Caco-2 (cell line): ENCODE measurements around the gene FBLN1. TPM values are rescaled to one million over a fixed set of nuclear protein-coding genes. Genes with fewer than 3 reads are reported as not detected.

Experiments used
- BruUV-seq: library from RNA; stranded (reverse); fragments of 400-500 nt; replicated peaks from 2 replicates; lab custom pipeline; 2021; lab: Mats Ljungman, UMichigan
- CTCF ChIA-PET: fragments of 300-600 bp; sonication (Branson Sonifier 250); formaldehyde crosslinking; loops from one replicate; lab custom pipeline; 2022; ENCODE audit warnings: antibody characterized with exemption; lab: Charles Lee
- POLR2A ChIA-PET: fragments of 300-600 bp; sonication (Branson Sonifier 250); formaldehyde crosslinking; loops from one replicate; lab custom pipeline; 2022; ENCODE audit warnings: antibody characterized with exemption; lab: Charles Lee
- DNase-seq, 2 experiments: peaks; one replicate each; pipeline versions ENCODE4 v3.0.0 to v3.0.0-alpha.2; 2020 to 2022
- H3K27me3 ChIP-seq: replicated peaks from 2 replicates; pipeline ENCODE4 v1.6.0; 2011; ENCODE audit warnings: low read length; ENCODE audit not compliant: control insufficient read depth, insufficient read depth
- H3K36me3 ChIP-seq: 2 replicates; pipeline ENCODE4 v1.5.1; 2011; ENCODE audit warnings: low read length; ENCODE audit not compliant: control insufficient read depth, insufficient read depth
- H3K4me1 ChIP-seq: fragments of 250-450 bp; sonication (Bioruptor Pico); 2 replicates; pipeline ENCODE4 v1.5.1; 2020; ENCODE audit warnings: mild to moderate bottlenecking
- H3K4me3 ChIP-seq: 2 replicates; pipeline ENCODE4 v1.5.1; 2011; ENCODE audit warnings: low read depth, mild to moderate bottlenecking, control low read depth, low read length
- H3K9me3 ChIP-seq: fragments of 250-450 bp; sonication (Bioruptor Pico); 2 replicates; pipeline ENCODE4 v1.5.1; 2020; ENCODE audit warnings: mild to moderate bottlenecking, moderate library complexity
- H3K27ac Mint-ChIP-seq: one replicate; pipeline ENCODE4 v1.8.0; 2022; ENCODE audit warnings: mixed read lengths; ENCODE audit not compliant: unreplicated experiment
- H3K27me3 Mint-ChIP-seq: one replicate; pipeline ENCODE4 v1.8.0; 2022; ENCODE audit warnings: mixed read lengths; ENCODE audit not compliant: insufficient read depth, unreplicated experiment
- H3K36me3 Mint-ChIP-seq: one replicate; pipeline ENCODE4 v1.8.0; 2022; ENCODE audit warnings: mild to moderate bottlenecking, mixed read lengths; ENCODE audit not compliant: insufficient read depth, unreplicated experiment
- H3K4me1 Mint-ChIP-seq: one replicate; pipeline ENCODE4 v1.8.0; 2022; ENCODE audit warnings: low read depth, mixed read lengths; ENCODE audit not compliant: unreplicated experiment
- H3K4me3 Mint-ChIP-seq: one replicate; pipeline ENCODE4 v1.8.0; 2022; ENCODE audit warnings: mild to moderate bottlenecking, moderate library complexity, mixed read lengths; ENCODE audit not compliant: unreplicated experiment
- H3K9me3 Mint-ChIP-seq: one replicate; pipeline ENCODE4 v1.8.0; 2022; ENCODE audit warnings: mixed read lengths; ENCODE audit not compliant: unreplicated experiment
- intact Hi-C: fragments of 100-400 bp; cut with micrococcal nuclease; formaldehyde crosslinking; loops from one replicate; pipeline ENCODE4 v1.10.0; 2022; ENCODE audit not compliant: unreplicated experiment
- total RNA-seq: library from RNA; stranded (reverse); gene quantifications from 2 replicates; pipeline ENCODE4 v1.2.3, GENCODE V29; 2022
- TF ChIP-seq, protein P1 (sequence below), 2 experiments: fragments of 200-600 bp in 1 of 2; IDR thresholded peaks; 1 replicate in 1 of 2; 2 replicates in 1 of 2; pipeline versions ENCODE4 v1.5.1 to v1.8.0; 2011 to 2022; ENCODE audit warnings: antibody characterized with exemption in 1 of 2, control low read depth in 1 of 2, inconsistent platforms in 1 of 2, low read depth in 1 of 2, low read length in 1 of 2, mild to moderate bottlenecking in 1 of 2, moderate library complexity in 1 of 2; ENCODE audit not compliant: insufficient read depth in 1 of 2, severe bottlenecking in 1 of 2, unreplicated experiment in 1 of 2

Gene FBLN1
- total RNA-seq, 1 experiment from 2014 or later, result 519 TPM

DNA sequence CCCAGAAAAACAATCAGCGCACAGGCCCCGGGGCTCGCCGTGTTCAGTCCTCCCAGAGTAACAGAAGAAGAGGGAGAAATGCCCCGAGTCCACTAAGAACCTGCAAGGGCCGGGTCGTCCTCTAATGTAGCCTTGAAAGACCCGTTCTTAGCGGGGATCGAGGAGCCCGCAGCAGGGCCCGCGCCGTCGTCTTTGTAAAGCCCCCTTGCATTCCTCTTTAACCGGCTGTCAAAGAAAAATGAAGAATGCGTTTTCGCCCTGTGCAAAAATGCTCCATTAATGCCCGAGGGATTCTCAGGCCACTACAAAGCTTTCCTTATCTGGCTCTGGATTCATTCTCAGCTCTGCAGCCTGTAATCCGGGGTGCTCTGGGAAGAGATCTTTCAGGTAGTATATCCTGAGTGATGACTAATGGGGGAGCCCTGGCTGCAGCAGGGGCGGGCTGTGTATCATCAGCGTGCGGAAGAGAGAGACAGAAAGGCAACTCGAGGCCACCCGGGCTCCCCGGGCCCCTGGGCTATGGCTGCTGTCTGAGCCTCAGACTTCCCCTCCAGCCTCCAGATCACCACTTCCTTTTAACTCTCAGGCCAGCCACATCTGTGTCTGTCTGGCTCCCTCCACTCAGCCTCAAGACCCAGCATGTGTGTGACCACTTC, 78.2 kb downstream of the FBLN1 start:
- ChIA-PET POLR2A (no interaction called here), CTCF (no interaction called here)
- H3K27me3 Mint-ChIP-seq, result no peaks in the 10 kb centered on the region
- intact Hi-C loops, result no loop called here
- Histone ChIP-seq H3K36me3 (no peaks in the 10 kb centered on the region; the same call in 1 of the 2 replicates), H3K9me3 (no peaks in the 10 kb centered on the region), H3K4me1 (peaks cover 17% of the 10 kb centered on the region), H3K27me3 (no peaks in the 10 kb centered on the region), H3K4me3 (no peak overlapping the region)
- no peaks in the 10 kb centered on the region for H3K9me3 Mint-ChIP-seq
- peak overlapping the region; percentile 52 for H3K27ac Mint-ChIP-seq
- no peaks in the 10 kb centered on the region for H3K36me3 Mint-ChIP-seq
- DNase-seq, result no peak
- TF ChIP-seq, protein P1, sequence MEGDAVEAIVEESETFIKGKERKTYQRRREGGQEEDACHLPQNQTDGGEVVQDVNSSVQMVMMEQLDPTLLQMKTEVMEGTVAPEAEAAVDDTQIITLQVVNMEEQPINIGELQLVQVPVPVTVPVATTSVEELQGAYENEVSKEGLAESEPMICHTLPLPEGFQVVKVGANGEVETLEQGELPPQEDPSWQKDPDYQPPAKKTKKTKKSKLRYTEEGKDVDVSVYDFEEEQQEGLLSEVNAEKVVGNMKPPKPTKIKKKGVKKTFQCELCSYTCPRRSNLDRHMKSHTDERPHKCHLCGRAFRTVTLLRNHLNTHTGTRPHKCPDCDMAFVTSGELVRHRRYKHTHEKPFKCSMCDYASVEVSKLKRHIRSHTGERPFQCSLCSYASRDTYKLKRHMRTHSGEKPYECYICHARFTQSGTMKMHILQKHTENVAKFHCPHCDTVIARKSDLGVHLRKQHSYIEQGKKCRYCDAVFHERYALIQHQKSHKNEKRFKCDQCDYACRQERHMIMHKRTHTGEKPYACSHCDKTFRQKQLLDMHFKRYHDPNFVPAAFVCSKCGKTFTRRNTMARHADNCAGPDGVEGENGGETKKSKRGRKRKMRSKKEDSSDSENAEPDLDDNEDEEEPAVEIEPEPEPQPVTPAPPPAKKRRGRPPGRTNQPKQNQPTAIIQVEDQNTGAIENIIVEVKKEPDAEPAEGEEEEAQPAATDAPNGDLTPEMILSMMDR (IDR thresholded peaks at IDR 0.05; ENCODE audit: insufficient read depth in 1 of 2, low read depth in 1 of 2, low read length in 1 of 2, severe bottlenecking in 1 of 2, unreplicated experiment in 1 of 2), result no peak
- H3K4me1 Mint-ChIP-seq, result no peaks in the 10 kb centered on the region
- BruUV-seq, result no TSS peak
- no peak overlapping the region for H3K4me3 Mint-ChIP-seq

GRCh38 chr22:45581549-45582080, 78.9 kb downstream of the FBLN1 start:
- Mint-ChIP-seq H3K9me3 (no peaks in the 10 kb centered on the region), H3K36me3 (no peaks in the 10 kb centered on the region), H3K4me1 (no peaks in the 10 kb centered on the region), H3K27me3 (no peaks in the 10 kb centered on the region), H3K4me3 (no peak overlapping the region), H3K27ac (no peak overlapping the region)
- H3K4me3 ChIP-seq, result no peak overlapping the region
- intact Hi-C loops, result no loop called here
- no peaks in the 10 kb centered on the region for H3K27me3 ChIP-seq
- ChIA-PET CTCF (no interaction called here), POLR2A (no interaction called here)
- TF ChIP-seq, protein P1 (IDR thresholded peaks at IDR 0.05; ENCODE audit: insufficient read depth in 1 of 2, low read depth in 1 of 2, low read length in 1 of 2, severe bottlenecking in 1 of 2, unreplicated experiment in 1 of 2), result no peak
- no peak for DNase-seq
- H3K4me1 ChIP-seq, result peaks cover 17% of the 10 kb centered on the region
- no TSS peak for BruUV-seq
- no peaks in the 10 kb centered on the region; the same call in 1 of the 2 replicates for H3K36me3 ChIP-seq
- no peaks in the 10 kb centered on the region for H3K9me3 ChIP-seq

- H3K9me3 ChIP-seq, result no peaks in the 10 kb centered on the region
- Mint-ChIP-seq H3K4me3 (no peak overlapping the region), H3K27me3 (no peaks in the 10 kb centered on the region), H3K27ac (no peak overlapping the region), H3K36me3 (no peaks in the 10 kb centered on the region), H3K4me1 (no peaks in the 10 kb centered on the region), H3K9me3 (no peaks in the 10 kb centered on the region)
- intact Hi-C loops, result no loop called here
- H3K4me3 ChIP-seq, result no peak overlapping the region
- H3K27me3 ChIP-seq, result no peaks in the 10 kb centered on the region
- no peaks in the 10 kb centered on the region; the same call in 1 of the 2 replicates for H3K36me3 ChIP-seq
- peaks cover 17% of the 10 kb centered on the region for H3K4me1 ChIP-seq
- no peak for DNase-seq
- POLR2A ChIA-PET, result no interaction called here
- TF ChIP-seq, protein P1 (IDR thresholded peaks at IDR 0.05; ENCODE audit: insufficient read depth in 1 of 2, low read depth in 1 of 2, low read length in 1 of 2, severe bottlenecking in 1 of 2, unreplicated experiment in 1 of 2), result no peak
- BruUV-seq, result no TSS peak
- CTCF ChIA-PET, result no interaction called here
Observed at GRCh38 chr22:45582236-45582954, 79.7 kb downstream of the FBLN1 start.
